22Rv1 (cell line): Measurements from ENCODE around the gene CALCOCO2.

Experiments
- H3K27ac ChIP-seq: fragments of 450-650 bp; 2 replicates; pipeline ENCODE4 v1.5.1; 2017
- ZFX ChIP-seq: fragments of 450-650 bp; IDR thresholded peaks from 2 replicates; pipeline ENCODE4 v1.6.1; 2017; ENCODE audit warnings: antibody characterized with exemption, borderline replicate concordance
- TF ChIP-seq, protein P1 (sequence below): fragments of 450-650 bp; IDR thresholded peaks from 2 replicates; pipeline ENCODE4 v1.5.1; 2017; ENCODE audit warnings: mild to moderate bottlenecking

CALCOCO2 gene

DNA sequence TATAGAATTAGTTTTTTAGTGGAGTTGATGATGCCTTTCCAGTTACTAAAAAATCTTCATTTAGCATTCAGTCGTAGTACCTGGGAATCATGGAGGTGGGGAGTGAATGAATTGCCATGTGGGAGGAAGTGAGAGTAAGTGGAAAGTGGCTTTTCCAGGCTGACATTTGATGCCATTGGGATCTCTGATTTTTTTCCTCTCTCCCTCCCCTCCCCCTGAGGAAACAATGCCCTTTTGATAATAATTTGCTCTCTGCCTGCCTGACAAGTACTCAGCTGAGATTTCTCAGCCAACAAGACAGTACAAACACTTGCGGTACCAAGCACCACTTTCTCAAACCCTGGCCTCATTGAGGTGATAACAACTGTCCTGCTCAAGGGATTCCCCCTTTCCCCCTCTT lies 79.5 kb downstream of the CALCOCO2 start:
- TF ChIP-seq, protein P1, sequence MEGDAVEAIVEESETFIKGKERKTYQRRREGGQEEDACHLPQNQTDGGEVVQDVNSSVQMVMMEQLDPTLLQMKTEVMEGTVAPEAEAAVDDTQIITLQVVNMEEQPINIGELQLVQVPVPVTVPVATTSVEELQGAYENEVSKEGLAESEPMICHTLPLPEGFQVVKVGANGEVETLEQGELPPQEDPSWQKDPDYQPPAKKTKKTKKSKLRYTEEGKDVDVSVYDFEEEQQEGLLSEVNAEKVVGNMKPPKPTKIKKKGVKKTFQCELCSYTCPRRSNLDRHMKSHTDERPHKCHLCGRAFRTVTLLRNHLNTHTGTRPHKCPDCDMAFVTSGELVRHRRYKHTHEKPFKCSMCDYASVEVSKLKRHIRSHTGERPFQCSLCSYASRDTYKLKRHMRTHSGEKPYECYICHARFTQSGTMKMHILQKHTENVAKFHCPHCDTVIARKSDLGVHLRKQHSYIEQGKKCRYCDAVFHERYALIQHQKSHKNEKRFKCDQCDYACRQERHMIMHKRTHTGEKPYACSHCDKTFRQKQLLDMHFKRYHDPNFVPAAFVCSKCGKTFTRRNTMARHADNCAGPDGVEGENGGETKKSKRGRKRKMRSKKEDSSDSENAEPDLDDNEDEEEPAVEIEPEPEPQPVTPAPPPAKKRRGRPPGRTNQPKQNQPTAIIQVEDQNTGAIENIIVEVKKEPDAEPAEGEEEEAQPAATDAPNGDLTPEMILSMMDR = no peak
- TF ChIP-seq ZFX = no peak
- H3K27ac ChIP-seq = peak overlapping the region; percentile 91

DNA sequence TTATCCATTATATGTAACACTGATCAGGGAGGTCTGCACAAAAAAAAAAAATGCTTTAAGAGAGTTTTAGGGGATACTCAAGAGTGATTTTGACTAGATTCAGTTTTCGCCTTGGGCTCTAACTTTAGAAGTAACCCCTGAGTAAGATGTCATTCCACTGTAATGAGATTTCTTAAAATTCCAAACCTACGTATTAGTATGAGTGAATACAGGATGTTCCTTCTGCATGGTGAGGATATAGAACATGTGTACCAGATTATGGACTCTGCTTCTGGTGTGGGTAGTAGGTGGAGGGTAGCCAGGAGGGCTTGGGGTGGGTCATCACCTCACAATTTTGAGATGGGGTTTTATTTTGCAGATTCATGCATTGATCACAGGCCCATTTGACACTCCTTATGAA lies 81.6 kb downstream of the CALCOCO2 start:
- H3K27ac ChIP-seq = no peak overlapping the region
- TF ChIP-seq, protein P1 = no peak
- TF ChIP-seq ZFX = no peak
